ENCODE results near the gene SEC62.

The SEC62 gene

GRCh38 chr3:169929830-169930519 lies 36.6 kb upstream of the SEC62 start:
- Histone ChIP-seq H3K27me3 (ENCODE audit: insufficient read depth, poor library complexity, severe bottlenecking) (no peaks in the 10 kb centered on the region), H3K27ac (replicated peaks) (no peak overlapping the region), H3K4me3 (replicated peaks; ENCODE audit: insufficient read depth, low read length) (no peak overlapping the region)
- no peak for TF ChIP-seq SPI1 (IDR thresholded peaks at IDR 0.05; ENCODE audit: borderline replicate concordance, low read depth)
- TF ChIP-seq GABPA (IDR thresholded peaks at IDR 0.05; ENCODE audit: low read depth): no peak
- DNase-seq (ENCODE audit: low read depth in 1 of 2, low spot score in 1 of 2): peak; percentile 37 to 50

GRCh38 chr3:169930843-169931242 lies 35.8 kb upstream of the SEC62 start:
- H3K4me3 ChIP-seq (replicated peaks; ENCODE audit: insufficient read depth, low read length): no peak overlapping the region
- DNase-seq (ENCODE audit: low read depth in 1 of 2, low spot score in 1 of 2): no peak
- H3K27ac ChIP-seq (replicated peaks): no peak overlapping the region
- no peaks in the 10 kb centered on the region for H3K27me3 ChIP-seq (ENCODE audit: insufficient read depth, poor library complexity, severe bottlenecking)
- TF ChIP-seq CTCF (IDR thresholded peaks at IDR 0.05; ENCODE audit: insufficient read depth, low read length) (no peak), POLR2AphosphoS5 (IDR thresholded peaks at IDR 0.05; ENCODE audit: low read depth) (no peak)

GRCh38 chr3:169931747-169932520 lies 34.7 kb upstream of the SEC62 start:
- Histone ChIP-seq H3K27me3 (ENCODE audit: insufficient read depth, poor library complexity, severe bottlenecking) (no peaks in the 10 kb centered on the region), H3K27ac (replicated peaks) (no peak overlapping the region), H3K4me3 (replicated peaks; ENCODE audit: insufficient read depth, low read length) (no peak overlapping the region)
- TF ChIP-seq POLR2AphosphoS5 (IDR thresholded peaks at IDR 0.05; ENCODE audit: low read depth) (no peak), GABPA (IDR thresholded peaks at IDR 0.05; ENCODE audit: low read depth) (no peak), SPI1 (IDR thresholded peaks at IDR 0.05; ENCODE audit: borderline replicate concordance, low read depth) (no peak), REST (IDR thresholded peaks at IDR 0.05; ENCODE audit: insufficient replicate concordance, low read depth) (no peak), CTCF (IDR thresholded peaks at IDR 0.05; ENCODE audit: insufficient read depth, low read length) (no peak)
- no peak for DNase-seq (ENCODE audit: low read depth in 1 of 2, low spot score in 1 of 2)

GRCh38 chr3:169939320-169939719 lies 27.3 kb upstream of the SEC62 start:
- Histone ChIP-seq H3K4me3 (replicated peaks; ENCODE audit: insufficient read depth, low read length) (no peak overlapping the region), H3K27ac (replicated peaks) (no peak overlapping the region), H3K27me3 (ENCODE audit: insufficient read depth, poor library complexity, severe bottlenecking) (no peaks in the 10 kb centered on the region)
- no peak for DNase-seq (ENCODE audit: low read depth in 1 of 2, low spot score in 1 of 2)
- no peak for TF ChIP-seq REST (IDR thresholded peaks at IDR 0.05; ENCODE audit: insufficient replicate concordance, low read depth)
- TF ChIP-seq POLR2AphosphoS5 (IDR thresholded peaks at IDR 0.05; ENCODE audit: low read depth): no peak
- TF ChIP-seq GABPA (IDR thresholded peaks at IDR 0.05; ENCODE audit: low read depth): no peak
- TF ChIP-seq CTCF (IDR thresholded peaks at IDR 0.05; ENCODE audit: insufficient read depth, low read length): no peak
- no peak for TF ChIP-seq SPI1 (IDR thresholded peaks at IDR 0.05; ENCODE audit: borderline replicate concordance, low read depth)

All from HL-60 (cell line).